Karpas-422 (cell line): ENCODE data around the gene GPR3. TPM values are rescaled to one million over a fixed set of nuclear protein-coding genes. Genes with fewer than 3 reads are reported as not detected.

ENCODE experiments used
- DNase-seq: peaks from one replicate; pipeline ENCODE4 v3.0.0-alpha.2; 2015
- H2AFZ ChIP-seq: fragments of 200-600 bp; sonication (generic); 2 replicates; pipeline ENCODE4 v1.6.1; 2014; ENCODE audit warnings: antibody characterized with exemption, low read length, mixed read lengths
- H3K27ac ChIP-seq: fragments of 200-600 bp; sonication (generic); 2 replicates; pipeline ENCODE4 v1.5.1; 2014; ENCODE audit warnings: mild to moderate bottlenecking, low read length, moderate library complexity
- H3K27me3 ChIP-seq: fragments of 200-600 bp; sonication (generic); 2 replicates; pipeline ENCODE4 v1.6.1; 2014; ENCODE audit warnings: low read length, mixed read lengths
- H3K36me3 ChIP-seq: fragments of 200-600 bp; sonication (generic); 2 replicates; pipeline ENCODE4 v1.6.1; 2014; ENCODE audit warnings: low read length, mixed read lengths; ENCODE audit not compliant: insufficient read depth
- H3K4me1 ChIP-seq: fragments of 200-600 bp; sonication (generic); 2 replicates; pipeline ENCODE4 v1.6.1; 2014; ENCODE audit warnings: mild to moderate bottlenecking, low read length, mixed read lengths
- H3K4me2 ChIP-seq: fragments of 200-600 bp; sonication (generic); 2 replicates; pipeline ENCODE4 v1.6.1; 2014; ENCODE audit warnings: low read length, low read depth, mild to moderate bottlenecking; ENCODE audit not compliant: poor library complexity, severe bottlenecking
- H3K4me3 ChIP-seq: fragments of 200-600 bp; sonication (generic); 2 replicates; pipeline ENCODE4 v1.5.1; 2014; ENCODE audit warnings: mild to moderate bottlenecking, antibody characterized with exemption, low read length, mixed read lengths
- H3K79me2 ChIP-seq: fragments of 200-600 bp; sonication (generic); 2 replicates; pipeline ENCODE4 v1.6.1; 2014; ENCODE audit warnings: mild to moderate bottlenecking, low read length, mixed read lengths
- H3K9ac ChIP-seq: fragments of 200-600 bp; sonication (generic); 2 replicates; pipeline ENCODE4 v1.6.0; 2014; ENCODE audit warnings: low read length
- H3K9me2 ChIP-seq: fragments of 200-600 bp; sonication (generic), shearing (Covaris generic); replicated peaks from 2 replicates; pipeline ENCODE4 v1.6.0; 2014; ENCODE audit warnings: mild to moderate bottlenecking, low read length, moderate library complexity; ENCODE audit not compliant: insufficient read depth
- H3K9me3 ChIP-seq: fragments of 300-700, 200-600 bp; sonication (generic); 2 replicates; pipeline ENCODE4 v1.6.1; 2014; ENCODE audit warnings: low read length, mixed read lengths
- H4K20me1 ChIP-seq: fragments of 200-600 bp; sonication (generic); 2 replicates; pipeline ENCODE4 v1.6.1; 2014; ENCODE audit warnings: mild to moderate bottlenecking, antibody characterized with exemption, low read length, low read depth; ENCODE audit not compliant: insufficient read depth
- total RNA-seq: library from RNA; depleted of rRNA; stranded (reverse); fragments of >200 nt; shearing (Covaris generic); gene quantifications from 2 replicates; pipeline ENCODE4 v1.2.3, GENCODE V29; 2014; ENCODE audit warnings: low replicate concordance

Gene GPR3
- total RNA-seq, 1 experiment from 2014 or later = 3.6 TPM

DNA sequence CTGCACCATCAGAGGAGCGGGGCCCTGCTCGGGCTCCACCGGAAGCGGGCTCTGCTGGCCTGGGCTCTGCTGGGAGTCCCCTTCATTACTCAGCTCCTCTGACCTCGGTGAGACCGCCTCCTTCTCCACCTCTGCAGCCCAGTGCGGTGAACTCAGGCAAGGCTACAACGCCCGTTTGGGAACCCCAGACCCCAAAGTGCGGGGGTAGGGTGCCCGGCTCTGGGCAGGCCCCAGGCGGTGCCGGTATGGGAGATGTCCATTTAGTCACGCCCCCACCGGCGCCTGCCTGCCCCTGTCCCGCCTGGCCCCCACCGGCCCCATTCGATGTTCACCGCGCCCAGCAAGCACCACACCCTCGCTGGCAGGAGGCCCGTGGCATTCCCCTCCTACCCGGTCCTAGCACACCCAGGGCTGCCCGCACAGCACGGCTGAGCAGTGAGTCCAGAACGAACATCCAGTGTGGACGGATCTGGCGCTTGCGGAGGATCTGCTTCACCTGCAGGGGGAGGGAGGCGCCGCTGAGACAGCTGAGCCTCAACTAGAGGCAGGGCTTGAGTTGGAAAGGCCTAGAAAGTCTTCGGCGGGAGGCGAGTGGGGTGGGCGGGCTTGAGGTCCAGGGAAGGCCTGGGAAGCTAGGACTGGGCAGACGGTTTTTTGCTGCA, 35.7 kb upstream of the GPR3 start:
- Histone ChIP-seq H3K79me2 (no peaks in the 10 kb centered on the region), H3K27ac (no peak overlapping the region), H3K36me3 (no peaks in the 10 kb centered on the region), H4K20me1 (no peaks in the 10 kb centered on the region), H2AFZ (peak overlapping the region; percentile 22; the same call in 1 of the 2 replicates), H3K9ac (peak overlapping the region; percentile 65), H3K4me3 (peak overlapping the region; percentile 58), H3K4me1 (peaks cover 13% of the 10 kb centered on the region), H3K27me3 (no peaks in the 10 kb centered on the region), H3K4me2 (peak overlapping the region; percentile 64), H3K9me2 (no peaks in the 10 kb centered on the region), H3K9me3 (no peaks in the 10 kb centered on the region)
- peak; percentile 78 for DNase-seq

DNA sequence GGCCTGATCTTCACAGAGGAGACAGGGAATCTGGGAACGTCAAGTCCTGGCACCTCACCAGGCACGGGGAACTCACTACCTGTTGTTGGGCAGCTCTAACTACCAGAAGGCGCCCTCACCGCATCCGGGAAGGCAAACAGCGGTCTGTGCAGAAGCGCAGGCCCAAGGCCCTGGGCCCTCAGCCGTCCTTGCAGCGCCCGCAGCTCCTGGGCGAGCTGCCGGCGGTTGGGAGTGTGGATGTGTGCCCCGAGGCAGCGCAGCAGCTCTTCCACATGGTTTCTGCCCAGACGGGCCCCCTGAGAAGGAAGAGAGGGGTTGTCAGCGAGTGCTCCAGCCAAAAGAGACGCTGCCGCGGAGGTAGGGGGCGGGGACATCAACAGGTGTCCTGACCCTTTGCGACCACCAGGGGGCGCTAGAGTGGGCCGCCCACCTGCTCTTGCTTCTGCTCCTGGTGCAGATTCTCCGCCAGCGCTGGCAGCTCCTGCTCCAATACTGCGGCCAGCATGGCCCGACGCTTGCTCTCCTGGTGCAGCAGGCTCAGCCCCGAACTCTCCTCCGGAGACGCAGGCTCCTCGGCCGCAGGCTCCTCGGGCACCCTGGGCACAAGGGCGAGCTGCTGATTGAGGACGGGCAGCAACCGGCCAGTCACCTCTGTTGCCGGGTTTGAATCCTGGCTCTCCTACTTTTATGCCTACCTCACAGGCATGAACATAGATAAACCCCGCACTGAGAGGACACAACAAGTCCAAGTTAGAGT, 35.0 kb upstream of the GPR3 start:
- Histone ChIP-seq H3K36me3 (no peaks in the 10 kb centered on the region), H3K9ac (peak overlapping the region; percentile 65), H3K9me3 (no peaks in the 10 kb centered on the region), H4K20me1 (no peaks in the 10 kb centered on the region), H3K4me1 (peaks cover 13% of the 10 kb centered on the region), H3K4me2 (peak overlapping the region; percentile 64), H3K4me3 (peak overlapping the region; percentile 58), H3K9me2 (no peaks in the 10 kb centered on the region), H3K79me2 (no peaks in the 10 kb centered on the region), H3K27me3 (no peaks in the 10 kb centered on the region), H3K27ac (no peak overlapping the region), H2AFZ (peak overlapping the region; percentile 22; the same call in 1 of the 2 replicates)
- peak; percentile 89 for DNase-seq

- H3K4me3 ChIP-seq = no peak overlapping the region
- no peaks in the 10 kb centered on the region for H3K79me2 ChIP-seq
- peak overlapping the region; percentile 64 for H3K4me2 ChIP-seq
- no peak overlapping the region for H3K9ac ChIP-seq
- H2AFZ ChIP-seq = no peak overlapping the region
- H3K36me3 ChIP-seq = no peaks in the 10 kb centered on the region
- no peak overlapping the region for H3K27ac ChIP-seq
- H3K9me2 ChIP-seq = no peaks in the 10 kb centered on the region
- no peaks in the 10 kb centered on the region for H3K27me3 ChIP-seq
- no peaks in the 10 kb centered on the region for H4K20me1 ChIP-seq
- H3K9me3 ChIP-seq = no peaks in the 10 kb centered on the region
- no peak for DNase-seq
- H3K4me1 ChIP-seq = peaks cover 13% of the 10 kb centered on the region
Observed at GRCh38 chr1:27358038-27358927, 34.1 kb upstream of the GPR3 start.

DNA sequence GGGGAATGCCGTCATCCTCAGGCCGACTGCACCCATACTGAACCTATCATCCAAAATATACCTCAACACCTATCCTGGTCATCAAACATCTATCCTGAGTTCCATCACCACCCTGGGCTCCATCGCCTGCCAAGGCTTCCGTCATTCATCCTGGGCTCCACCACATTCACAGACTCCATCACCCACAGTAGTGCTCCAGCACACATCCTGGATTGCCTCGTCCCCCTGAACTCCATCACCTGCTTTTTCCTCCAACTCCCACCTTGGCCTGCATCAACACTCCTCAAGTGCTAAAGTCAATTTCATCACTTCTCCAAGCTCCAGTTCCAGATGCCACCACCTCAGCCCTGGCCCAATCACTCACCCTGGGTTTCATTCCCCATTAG, 33.5 kb upstream of the GPR3 start:
- no peak overlapping the region for H3K9ac ChIP-seq
- no peaks in the 10 kb centered on the region for H3K36me3 ChIP-seq
- H3K9me3 ChIP-seq = no peaks in the 10 kb centered on the region
- H3K4me1 ChIP-seq = peaks cover 13% of the 10 kb centered on the region
- H2AFZ ChIP-seq = no peak overlapping the region
- H3K27me3 ChIP-seq = no peaks in the 10 kb centered on the region
- no peak for DNase-seq
- H3K27ac ChIP-seq = no peak overlapping the region
- no peak overlapping the region for H3K4me3 ChIP-seq
- no peak overlapping the region for H3K4me2 ChIP-seq
- H3K79me2 ChIP-seq = no peaks in the 10 kb centered on the region
- no peaks in the 10 kb centered on the region for H3K9me2 ChIP-seq
- no peaks in the 10 kb centered on the region for H4K20me1 ChIP-seq

DNA sequence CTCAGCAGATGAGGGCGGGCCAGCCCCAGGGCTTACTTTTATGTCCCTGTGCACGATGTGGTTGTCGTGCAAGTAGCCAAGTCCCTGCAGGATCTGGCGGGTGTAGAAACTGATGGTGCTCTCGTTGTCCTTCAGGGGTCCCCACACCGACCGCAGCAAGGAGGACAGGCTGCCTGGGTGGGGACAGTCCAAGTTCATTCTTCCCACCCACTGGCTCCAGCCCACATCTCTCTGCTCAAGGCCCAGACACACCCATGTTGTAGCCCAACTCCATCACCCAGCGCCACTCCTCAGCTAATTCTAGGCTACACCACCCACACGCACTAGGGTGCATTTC, 32.6 kb upstream of the GPR3 start:
- no peak overlapping the region for H3K27ac ChIP-seq
- no peaks in the 10 kb centered on the region for H4K20me1 ChIP-seq
- no peak overlapping the region for H3K4me3 ChIP-seq
- H3K9me2 ChIP-seq = no peaks in the 10 kb centered on the region
- no peak for DNase-seq
- H3K9ac ChIP-seq = no peak overlapping the region
- H3K36me3 ChIP-seq = no peaks in the 10 kb centered on the region
- H2AFZ ChIP-seq = no peak overlapping the region
- no peaks in the 10 kb centered on the region for H3K79me2 ChIP-seq
- peaks cover 14% of the 10 kb centered on the region for H3K4me1 ChIP-seq
- H3K4me2 ChIP-seq = no peak overlapping the region
- no peaks in the 10 kb centered on the region for H3K9me3 ChIP-seq
- no peaks in the 10 kb centered on the region for H3K27me3 ChIP-seq

GRCh38 chr1:27360159-27361043, 32.0 kb upstream of the GPR3 start:
- no peak overlapping the region for H3K4me3 ChIP-seq
- no peaks in the 10 kb centered on the region for H3K27me3 ChIP-seq
- H4K20me1 ChIP-seq = no peaks in the 10 kb centered on the region
- no peaks in the 10 kb centered on the region for H3K9me3 ChIP-seq
- H3K36me3 ChIP-seq = no peaks in the 10 kb centered on the region
- no peaks in the 10 kb centered on the region for H3K79me2 ChIP-seq
- DNase-seq = no peak
- no peak overlapping the region for H3K9ac ChIP-seq
- H3K9me2 ChIP-seq = no peaks in the 10 kb centered on the region
- H3K4me1 ChIP-seq = peaks cover 19% of the 10 kb centered on the region
- no peak overlapping the region for H3K27ac ChIP-seq
- H2AFZ ChIP-seq = no peak overlapping the region
- no peak overlapping the region for H3K4me2 ChIP-seq

DNA sequence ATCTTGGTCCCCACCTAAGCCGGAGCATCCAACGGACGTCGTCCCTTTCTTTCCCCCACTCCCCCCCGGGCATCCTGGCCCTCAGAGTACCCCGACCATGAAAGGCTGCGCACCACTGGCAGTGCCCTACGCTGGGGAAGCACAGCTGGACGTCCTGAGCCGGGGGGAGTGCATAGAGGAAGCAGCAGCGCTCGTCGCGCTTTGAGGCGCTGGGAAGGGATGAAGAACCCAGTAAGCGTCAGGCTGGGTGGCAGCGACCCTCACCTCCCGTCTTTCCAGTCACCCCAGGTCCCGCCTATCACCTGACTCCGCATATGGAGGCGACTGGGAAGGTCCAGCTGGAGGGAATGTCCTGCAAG, 31.4 kb upstream of the GPR3 start:
- H3K79me2 ChIP-seq = no peaks in the 10 kb centered on the region
- no peak overlapping the region for H3K4me3 ChIP-seq
- peaks cover 25% of the 10 kb centered on the region for H3K4me1 ChIP-seq
- H3K27me3 ChIP-seq = no peaks in the 10 kb centered on the region
- H3K9me2 ChIP-seq = no peaks in the 10 kb centered on the region
- H3K27ac ChIP-seq = no peak overlapping the region
- DNase-seq = no peak
- no peaks in the 10 kb centered on the region for H3K9me3 ChIP-seq
- H4K20me1 ChIP-seq = no peaks in the 10 kb centered on the region
- no peak overlapping the region for H3K4me2 ChIP-seq
- H2AFZ ChIP-seq = no peak overlapping the region
- H3K36me3 ChIP-seq = no peaks in the 10 kb centered on the region
- H3K9ac ChIP-seq = no peak overlapping the region
